ES-I3 (cell line): Measurements from ENCODE around the gene AGBL1.
"Not testable (repeated sequence)": the region's sequence is repeated elsewhere in the genome, so short reads cannot be mapped to it uniquely, and the experiment has no call there.

ENCODE experiments used
- H3K36me3 ChIP-seq: 2 replicates; pipeline ENCODE4 v1.6.1; 2013; ENCODE audit warnings: mild to moderate bottlenecking, low read length, control low read depth, moderate library complexity; ENCODE audit not compliant: insufficient read depth
- H3K4me1 ChIP-seq: 2 replicates; pipeline ENCODE4 v1.6.1; 2013; ENCODE audit warnings: mild to moderate bottlenecking, control low read depth, low read length; ENCODE audit not compliant: insufficient read depth
- H3K9ac ChIP-seq: 2 replicates; pipeline ENCODE4 v1.6.1; 2013; ENCODE audit warnings: low read depth, mild to moderate bottlenecking, low read length, moderate library complexity
- H3K9me3 ChIP-seq: 2 replicates; pipeline ENCODE4 v1.6.1; 2013; ENCODE audit warnings: mild to moderate bottlenecking, low read length, moderate library complexity; ENCODE audit not compliant: control insufficient read depth, insufficient read depth

The AGBL1 gene

GRCh38 chr15:86506401-86506800 is 426.7 kb downstream of the AGBL1 start:
- Histone ChIP-seq H3K9ac (no peak overlapping the region), H3K9me3 (no peaks in the 10 kb centered on the region; the same call in 1 of the 2 replicates), H3K4me1 (no peaks in the 10 kb centered on the region), H3K36me3 (no peaks in the 10 kb centered on the region)

- no peaks in the 10 kb centered on the region for H3K9me3 ChIP-seq
- H3K9ac ChIP-seq = no peak overlapping the region
- no peaks in the 10 kb centered on the region for H3K36me3 ChIP-seq
- no peaks in the 10 kb centered on the region for H3K4me1 ChIP-seq
Measured at GRCh38 chr15:86515625-86516024, 436.0 kb downstream of the AGBL1 start.

- Histone ChIP-seq H3K9ac (no peak overlapping the region), H3K4me1 (peaks cover 3% of the 10 kb centered on the region; the same call in 1 of the 2 replicates), H3K9me3 (no peaks in the 10 kb centered on the region), H3K36me3 (no peaks in the 10 kb centered on the region)
Measured at GRCh38 chr15:86522721-86523120, 443.1 kb downstream of the AGBL1 start.

- Histone ChIP-seq H3K9ac (no peak overlapping the region), H3K36me3 (no peaks in the 10 kb centered on the region), H3K9me3 (no peaks in the 10 kb centered on the region), H3K4me1 (peaks cover 4% of the 10 kb centered on the region; the same call in 1 of the 2 replicates)
Measured at GRCh38 chr15:86526938-86527690, 447.4 kb downstream of the AGBL1 start.

GRCh38 chr15:86528094-86528493 is 448.4 kb downstream of the AGBL1 start:
- H3K9ac ChIP-seq = peak overlapping the region; percentile 47; the same call in 1 of the 2 replicates
- not testable (repeated sequence) for H3K9me3 ChIP-seq, H3K4me1 ChIP-seq, H3K36me3 ChIP-seq

- Histone ChIP-seq H3K4me1 (no peaks in the 10 kb centered on the region), H3K9ac (no peak overlapping the region), H3K9me3 (no peaks in the 10 kb centered on the region), H3K36me3 (no peaks in the 10 kb centered on the region)
Measured at GRCh38 chr15:86538141-86538540, 458.5 kb downstream of the AGBL1 start.

GRCh38 chr15:86540840-86541467 is 461.3 kb downstream of the AGBL1 start:
- Histone ChIP-seq H3K36me3 (no peaks in the 10 kb centered on the region), H3K9ac (no peak overlapping the region), H3K9me3 (no peaks in the 10 kb centered on the region), H3K4me1 (no peaks in the 10 kb centered on the region)

- H3K4me1 ChIP-seq = no peaks in the 10 kb centered on the region
- H3K9ac ChIP-seq = no peak overlapping the region
- H3K36me3 ChIP-seq = no peaks in the 10 kb centered on the region
- H3K9me3 ChIP-seq = no peaks in the 10 kb centered on the region
Measured at GRCh38 chr15:86541540-86541939, 461.9 kb downstream of the AGBL1 start.

- Histone ChIP-seq H3K4me1 (no peaks in the 10 kb centered on the region), H3K36me3 (no peaks in the 10 kb centered on the region), H3K9me3 (no peaks in the 10 kb centered on the region; the same call in 1 of the 2 replicates), H3K9ac (no peak overlapping the region)
Measured at GRCh38 chr15:86550075-86550474, 470.4 kb downstream of the AGBL1 start.

GRCh38 chr15:86553108-86553507 is 473.4 kb downstream of the AGBL1 start:
- Histone ChIP-seq H3K9me3 (no peaks in the 10 kb centered on the region; the same call in 1 of the 2 replicates), H3K9ac (no peak overlapping the region), H3K4me1 (no peaks in the 10 kb centered on the region), H3K36me3 (no peaks in the 10 kb centered on the region)

- H3K4me1 ChIP-seq = no peaks in the 10 kb centered on the region
- no peak overlapping the region for H3K9ac ChIP-seq
- H3K9me3 ChIP-seq = no peaks in the 10 kb centered on the region
- no peaks in the 10 kb centered on the region for H3K36me3 ChIP-seq
Measured at GRCh38 chr15:86555098-86555497, 475.4 kb downstream of the AGBL1 start.

GRCh38 chr15:86555939-86556338 is 476.3 kb downstream of the AGBL1 start:
- H3K9me3 ChIP-seq = no peaks in the 10 kb centered on the region
- no peaks in the 10 kb centered on the region for H3K36me3 ChIP-seq
- H3K4me1 ChIP-seq = no peaks in the 10 kb centered on the region
- no peak overlapping the region for H3K9ac ChIP-seq

- Histone ChIP-seq H3K36me3 (no peaks in the 10 kb centered on the region), H3K4me1 (no peaks in the 10 kb centered on the region), H3K9ac (no peak overlapping the region; the same call in 1 of the 2 replicates), H3K9me3 (no peaks in the 10 kb centered on the region)
Measured at GRCh38 chr15:86556396-86557017, 476.8 kb downstream of the AGBL1 start.

GRCh38 chr15:86557018-86557550 is 477.4 kb downstream of the AGBL1 start:
- Histone ChIP-seq H3K9me3 (no peaks in the 10 kb centered on the region), H3K36me3 (no peaks in the 10 kb centered on the region), H3K9ac (no peak overlapping the region), H3K4me1 (no peaks in the 10 kb centered on the region)
